Fibroblast of gingiva (primary cell): ENCODE results near the gene DAAM1.

Experiments
- DNase-seq: peaks from one replicate; pipeline ENCODE4 v3.0.0-alpha.2; 2011; ENCODE audit warnings: low read depth

The DAAM1 gene

DNA sequence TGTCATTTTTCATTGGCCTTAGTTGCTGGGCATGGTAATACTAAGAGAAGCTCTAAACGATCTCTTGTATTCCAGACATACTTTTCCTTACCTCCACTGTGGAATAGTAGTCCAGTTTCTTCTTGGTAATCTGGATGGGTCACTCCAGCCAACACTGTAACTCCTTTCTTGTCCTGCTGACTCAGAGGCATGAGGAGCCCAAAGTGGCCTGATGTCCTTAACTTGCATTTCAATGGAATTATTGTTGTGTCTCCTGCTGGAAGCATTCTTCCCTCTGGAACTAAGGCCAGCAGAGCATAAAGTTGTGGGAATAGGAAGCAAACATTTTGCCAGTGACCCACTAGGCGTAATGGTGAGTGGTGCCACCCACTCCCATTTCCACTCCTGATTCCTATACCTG is 33.1 kb downstream of the DAAM1 start:
- DNase-seq = no peak

DNA sequence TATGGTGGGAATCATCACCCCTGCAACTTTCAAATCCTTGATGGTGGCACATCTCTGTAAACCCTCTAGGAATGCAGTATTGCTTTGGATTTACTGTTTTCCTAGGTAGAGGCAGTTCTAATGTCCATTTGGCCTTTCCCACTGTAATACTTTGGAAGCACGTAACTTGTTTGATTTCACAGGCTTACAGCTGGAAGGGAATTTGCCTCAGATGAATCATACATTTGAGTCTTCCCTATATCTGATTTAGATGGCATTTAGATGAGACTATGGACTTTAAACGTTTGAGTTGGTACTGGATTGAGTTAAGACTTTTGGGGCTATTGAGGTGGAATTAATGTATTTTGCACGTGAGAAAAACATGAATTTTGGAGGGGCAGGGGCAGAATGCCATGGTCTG is 35.9 kb downstream of the DAAM1 start:
- DNase-seq = no peak

DNA sequence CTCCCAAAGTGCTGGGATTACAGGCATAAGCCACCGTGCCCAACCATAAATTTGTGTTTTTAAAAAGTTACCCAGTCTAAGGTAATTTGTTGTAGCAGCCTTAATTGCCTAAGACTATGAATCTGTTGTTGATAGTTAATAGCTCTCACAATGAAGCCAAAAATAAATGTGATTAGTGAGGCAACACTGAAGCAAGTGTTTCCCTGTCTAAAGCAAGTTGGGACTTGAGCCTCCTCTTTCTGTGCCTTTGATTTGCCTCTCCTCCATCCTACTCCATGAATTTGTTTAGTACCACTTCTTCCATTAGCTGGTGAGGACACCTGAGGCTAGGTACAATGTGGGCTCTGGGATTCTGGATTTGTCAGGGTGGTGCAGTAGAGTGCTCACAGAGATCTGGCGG is 36.8 kb downstream of the DAAM1 start:
- no peak for DNase-seq

DNA sequence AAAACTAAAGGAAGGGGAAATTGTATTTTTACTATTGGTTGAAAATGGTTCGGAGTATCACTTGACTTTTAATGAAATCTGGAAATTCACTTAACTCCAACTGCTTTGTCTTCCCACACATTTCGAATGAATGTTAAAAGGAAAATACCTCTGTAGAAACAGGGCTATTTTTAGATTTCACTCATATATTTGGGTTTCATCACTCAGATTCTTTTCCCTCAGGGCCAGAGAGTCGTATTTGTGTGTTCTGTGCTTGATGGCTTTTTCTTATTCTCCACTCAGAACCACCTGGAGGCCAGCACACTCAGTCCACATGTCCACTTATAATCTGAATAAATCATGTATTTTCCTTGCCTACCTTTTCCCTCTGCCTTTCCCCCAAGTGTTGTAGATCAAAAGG is 40.0 kb downstream of the DAAM1 start:
- DNase-seq = peak; percentile 3

DNA sequence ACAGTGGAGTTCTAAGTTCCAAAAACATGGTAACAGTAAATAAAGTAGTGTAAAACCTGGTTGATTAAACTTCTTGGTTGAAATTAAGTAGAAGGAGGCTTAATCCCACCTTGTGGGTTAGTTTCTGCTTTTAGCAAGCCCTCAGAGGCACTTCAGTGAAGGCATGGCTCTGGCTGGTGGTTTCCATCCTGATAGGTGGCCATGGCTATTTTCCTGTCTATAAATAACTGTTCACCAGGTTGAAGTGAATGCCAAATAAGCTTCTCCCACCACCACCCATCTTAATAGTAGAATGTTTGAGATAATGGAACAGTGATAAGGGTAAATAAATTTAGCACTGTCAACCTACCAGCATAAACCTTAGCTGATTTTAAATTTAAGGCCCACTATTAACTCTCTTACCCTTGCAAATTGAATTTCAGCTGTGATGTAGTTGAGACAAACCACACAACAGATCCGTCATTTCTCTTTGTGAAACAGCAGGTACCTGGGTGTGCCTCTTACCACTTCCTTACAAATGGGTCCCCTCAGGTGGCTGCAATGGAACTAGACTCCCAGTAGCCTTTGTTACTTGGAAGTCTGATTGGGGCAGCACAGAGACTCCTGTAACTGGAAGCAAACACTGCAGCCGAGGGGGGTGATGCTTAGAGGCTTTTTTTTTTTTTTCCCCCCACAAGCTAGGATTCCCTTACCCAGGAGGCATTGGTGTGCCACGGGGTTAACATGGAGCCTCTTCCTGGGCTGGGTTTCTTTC is 41.4 kb downstream of the DAAM1 start:
- DNase-seq = no peak

DNA sequence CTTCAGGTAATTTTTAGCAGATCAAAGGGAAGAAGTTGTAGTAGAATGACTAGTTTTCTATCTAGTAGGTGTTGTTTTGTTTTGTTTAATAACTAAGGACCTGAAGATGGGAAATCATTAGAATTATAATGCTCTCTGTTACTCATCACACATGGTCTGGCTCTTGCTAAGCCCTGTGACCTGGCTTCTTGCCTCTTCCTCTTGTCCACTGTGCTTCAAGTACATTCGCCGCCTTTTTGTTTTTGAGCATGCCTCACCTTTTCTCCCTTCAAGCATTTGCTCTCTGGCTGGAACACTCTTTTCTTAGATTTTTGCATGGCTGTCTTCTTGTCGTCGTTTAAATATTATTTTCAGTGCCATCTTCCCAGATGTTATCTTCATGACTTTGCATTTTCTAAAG is 47.7 kb downstream of the DAAM1 start:
- DNase-seq = no peak

DNA sequence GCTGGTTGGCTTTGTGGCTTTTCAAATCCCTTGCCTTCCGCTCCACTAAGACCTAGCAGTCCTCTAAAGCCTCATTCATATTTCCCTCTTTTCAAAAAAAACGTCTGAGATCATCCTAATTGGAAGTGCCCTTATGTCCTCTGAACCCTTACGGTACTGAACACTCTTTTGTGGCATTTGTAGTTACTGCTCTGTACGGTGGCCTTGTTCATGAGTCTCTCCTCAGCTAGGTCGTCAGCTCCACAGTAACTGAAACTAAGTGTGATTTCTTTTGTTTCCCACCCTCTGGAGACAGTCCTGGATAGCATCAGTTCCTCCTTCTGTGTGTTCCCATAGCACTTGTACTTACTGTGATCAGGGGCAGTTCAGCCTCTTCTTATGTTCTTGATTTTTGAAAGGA is 49.7 kb downstream of the DAAM1 start:
- no peak for DNase-seq

DNA sequence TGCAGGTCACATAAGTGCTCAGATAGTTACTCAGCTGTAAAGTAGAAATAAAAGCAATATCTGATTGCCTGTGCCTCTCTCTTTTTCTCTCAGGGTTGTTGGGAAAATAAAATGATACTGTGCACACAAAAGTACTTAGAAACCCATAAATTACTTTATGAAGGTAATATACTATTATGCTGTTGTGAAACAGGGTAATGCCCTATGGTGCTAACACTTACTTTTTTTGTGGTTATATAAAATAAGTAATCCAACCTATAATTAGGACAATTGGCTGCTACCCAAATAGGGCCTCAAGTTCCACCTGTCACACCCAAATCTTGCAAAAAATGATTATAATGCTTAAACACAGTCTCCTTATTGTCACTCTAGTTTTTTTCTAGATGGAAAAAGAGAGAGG is 50.6 kb downstream of the DAAM1 start:
- no peak for DNase-seq

DNA sequence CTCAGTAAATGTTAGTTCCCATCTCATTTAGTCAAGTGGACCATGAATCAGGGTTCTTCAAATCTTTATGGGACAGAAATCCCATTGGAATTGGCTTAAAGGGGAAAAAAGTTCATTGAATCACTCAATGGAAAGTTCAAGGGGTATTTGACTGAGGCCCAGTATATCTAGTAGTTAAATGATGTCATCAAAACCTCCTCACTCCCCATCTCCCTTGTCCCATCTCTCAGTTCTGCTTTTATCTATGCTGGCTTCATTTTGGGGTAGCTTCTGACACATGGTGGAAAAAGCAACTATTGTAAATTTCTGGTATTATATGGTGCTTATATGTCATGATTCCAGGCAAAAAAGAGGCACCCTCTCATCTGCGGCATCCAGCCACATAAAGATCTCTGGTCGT is 51.9 kb downstream of the DAAM1 start:
- DNase-seq = no peak

DNA sequence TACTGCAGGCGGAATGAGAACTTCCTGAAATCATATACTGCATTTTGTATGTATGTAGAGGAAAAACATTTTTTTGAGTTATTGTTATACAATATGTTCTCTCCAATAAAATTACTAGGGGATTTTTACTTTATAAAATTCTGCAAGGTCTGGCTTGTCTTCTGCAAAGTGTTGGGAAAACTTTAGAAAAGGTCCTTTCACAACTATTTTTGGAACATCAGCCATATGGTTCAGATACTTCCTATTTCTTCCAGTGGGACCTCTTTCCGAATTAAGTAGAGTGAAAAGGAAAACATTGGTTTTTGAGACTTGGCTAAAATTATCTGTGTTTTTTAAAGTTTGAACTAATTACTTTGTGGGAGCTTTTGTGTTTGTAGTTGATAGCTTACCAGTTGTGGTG is 52.7 kb downstream of the DAAM1 start:
- no peak for DNase-seq

DNA sequence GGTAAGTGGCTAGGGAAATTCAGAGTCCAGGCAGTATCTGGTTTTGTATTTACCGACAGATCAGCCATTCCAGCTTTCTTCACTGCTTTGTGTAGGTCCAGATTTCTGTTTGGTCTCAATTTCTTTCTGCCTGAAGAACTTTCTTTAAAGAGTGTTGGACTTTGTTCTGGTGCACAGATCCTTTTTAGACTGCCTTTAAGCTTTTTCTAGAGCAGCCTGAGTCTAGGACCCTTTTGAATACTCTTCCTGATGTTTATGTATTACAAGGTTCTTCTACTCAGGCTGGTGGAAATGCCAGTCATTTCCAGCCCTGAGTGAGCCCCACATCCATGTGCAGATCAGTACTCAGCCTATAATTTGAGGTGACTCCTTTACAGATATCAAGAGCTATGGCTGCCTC is 54.7 kb downstream of the DAAM1 start:
- DNase-seq = no peak

DNA sequence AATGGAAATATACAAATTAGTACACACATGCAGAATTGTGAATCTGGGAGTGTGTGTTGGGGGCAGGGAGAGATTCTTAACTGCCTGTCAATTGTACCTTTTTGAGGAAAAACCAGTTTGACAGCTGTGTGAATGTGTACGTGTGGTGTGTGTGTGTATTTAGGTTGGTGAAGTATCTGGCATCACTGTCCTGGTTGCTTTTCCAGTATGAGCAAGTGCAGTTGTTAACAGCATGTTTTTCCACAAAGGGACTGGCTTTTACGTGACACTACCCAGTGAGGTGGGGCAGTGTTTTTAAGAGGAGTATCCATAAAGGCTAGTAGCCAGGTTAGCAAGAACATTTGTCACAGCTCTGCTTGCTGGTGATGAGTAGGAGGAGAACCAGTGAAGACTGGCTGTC is 56.1 kb downstream of the DAAM1 start:
- DNase-seq = no peak

DNA sequence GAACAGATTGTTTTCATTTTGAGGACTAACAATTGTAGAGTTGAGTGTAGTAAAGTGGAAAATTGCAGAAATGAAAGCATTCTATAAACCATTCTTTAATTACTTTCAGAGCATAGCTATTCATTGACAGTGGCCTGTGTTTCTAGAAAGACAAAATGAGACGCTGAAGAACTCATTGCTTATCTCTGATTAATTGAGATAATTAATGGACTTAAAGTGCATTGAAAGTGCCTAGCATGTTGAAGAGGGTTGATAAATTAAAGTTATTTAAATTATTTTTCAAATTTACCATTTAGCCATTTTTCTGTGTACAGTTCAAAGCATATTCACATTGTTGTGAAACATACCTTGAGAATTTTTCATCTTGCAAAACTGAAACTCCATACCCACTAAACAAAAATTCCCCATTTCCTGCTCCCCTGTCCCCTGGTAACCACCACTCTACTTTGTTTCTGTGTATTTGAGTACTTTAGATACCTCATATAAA is 57.4 kb downstream of the DAAM1 start:
- DNase-seq = no peak

DNA sequence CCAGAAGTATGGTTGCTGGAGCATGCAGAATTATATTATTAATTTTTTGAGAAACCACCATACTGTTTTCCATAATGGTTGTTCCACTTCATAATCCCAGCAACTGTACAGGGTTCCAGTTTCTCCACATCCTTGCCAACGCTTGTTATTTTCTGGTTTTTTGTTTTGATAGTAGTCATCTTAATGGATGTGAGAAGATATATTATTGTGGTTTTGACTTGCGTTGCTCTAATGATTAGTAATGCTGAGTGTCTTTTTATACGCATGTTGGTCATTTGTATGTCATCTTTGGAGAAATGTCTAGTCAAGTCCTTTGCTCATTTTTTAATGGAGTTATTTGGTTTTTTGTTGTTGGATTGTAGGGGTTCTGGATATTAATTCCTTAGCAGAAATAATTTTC is 58.1 kb downstream of the DAAM1 start:
- DNase-seq = no peak

DNA sequence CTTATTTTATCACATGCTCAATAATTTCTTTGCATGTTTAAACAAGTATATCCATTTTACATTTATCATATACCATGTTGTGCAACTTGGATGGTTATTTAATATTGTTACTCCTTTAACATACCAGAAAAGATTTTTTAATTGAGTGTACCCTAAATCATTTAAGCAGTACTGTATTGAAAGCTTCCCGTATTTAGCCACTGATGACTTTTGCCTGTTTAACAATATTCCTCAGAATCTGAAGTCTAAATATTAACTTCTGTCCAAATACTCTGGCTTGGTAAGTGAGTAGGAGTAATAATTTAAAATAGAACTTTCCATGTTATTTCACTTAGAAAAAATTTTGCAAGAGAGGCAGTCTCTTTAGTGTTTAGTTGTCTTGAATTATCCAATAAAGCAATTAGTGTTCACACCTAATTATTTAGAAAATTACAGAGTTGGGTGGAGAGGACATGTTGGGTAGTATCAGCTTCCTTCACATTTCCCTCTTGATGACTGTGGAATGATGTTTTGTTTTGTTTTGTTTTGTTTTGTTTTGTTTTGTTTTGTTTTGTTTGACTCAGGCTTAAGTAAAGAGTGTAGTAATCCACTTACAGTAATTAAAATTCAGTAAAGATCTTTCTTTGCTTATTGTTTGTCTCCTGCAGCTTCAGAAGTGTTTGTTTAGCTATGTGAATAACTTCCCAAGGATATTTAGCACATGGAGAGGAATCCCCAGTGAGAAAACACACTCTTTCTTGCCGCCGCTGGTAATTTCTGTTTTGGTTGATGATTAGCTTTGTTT is 59.5 kb downstream of the DAAM1 start:
- no peak for DNase-seq

DNA sequence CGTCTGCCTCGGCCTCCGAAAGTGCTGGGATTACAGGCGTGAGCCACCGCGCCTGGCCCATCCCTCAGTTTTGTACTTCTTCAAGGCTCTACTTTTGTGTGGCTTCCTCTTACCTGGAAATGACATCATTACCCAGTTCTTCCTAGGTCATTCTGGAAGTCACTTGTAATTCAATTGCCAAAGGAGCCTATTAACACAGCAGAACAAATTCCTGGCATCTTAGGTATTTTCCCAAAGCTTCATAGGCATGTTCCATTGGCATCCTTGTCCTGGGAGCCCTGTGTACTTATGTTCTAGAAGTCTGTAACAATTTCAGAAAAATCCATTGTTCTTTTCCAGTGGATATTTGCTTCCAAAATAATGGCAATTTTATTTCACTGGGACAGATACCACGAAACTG is 60.6 kb downstream of the DAAM1 start:
- DNase-seq = no peak

DNA sequence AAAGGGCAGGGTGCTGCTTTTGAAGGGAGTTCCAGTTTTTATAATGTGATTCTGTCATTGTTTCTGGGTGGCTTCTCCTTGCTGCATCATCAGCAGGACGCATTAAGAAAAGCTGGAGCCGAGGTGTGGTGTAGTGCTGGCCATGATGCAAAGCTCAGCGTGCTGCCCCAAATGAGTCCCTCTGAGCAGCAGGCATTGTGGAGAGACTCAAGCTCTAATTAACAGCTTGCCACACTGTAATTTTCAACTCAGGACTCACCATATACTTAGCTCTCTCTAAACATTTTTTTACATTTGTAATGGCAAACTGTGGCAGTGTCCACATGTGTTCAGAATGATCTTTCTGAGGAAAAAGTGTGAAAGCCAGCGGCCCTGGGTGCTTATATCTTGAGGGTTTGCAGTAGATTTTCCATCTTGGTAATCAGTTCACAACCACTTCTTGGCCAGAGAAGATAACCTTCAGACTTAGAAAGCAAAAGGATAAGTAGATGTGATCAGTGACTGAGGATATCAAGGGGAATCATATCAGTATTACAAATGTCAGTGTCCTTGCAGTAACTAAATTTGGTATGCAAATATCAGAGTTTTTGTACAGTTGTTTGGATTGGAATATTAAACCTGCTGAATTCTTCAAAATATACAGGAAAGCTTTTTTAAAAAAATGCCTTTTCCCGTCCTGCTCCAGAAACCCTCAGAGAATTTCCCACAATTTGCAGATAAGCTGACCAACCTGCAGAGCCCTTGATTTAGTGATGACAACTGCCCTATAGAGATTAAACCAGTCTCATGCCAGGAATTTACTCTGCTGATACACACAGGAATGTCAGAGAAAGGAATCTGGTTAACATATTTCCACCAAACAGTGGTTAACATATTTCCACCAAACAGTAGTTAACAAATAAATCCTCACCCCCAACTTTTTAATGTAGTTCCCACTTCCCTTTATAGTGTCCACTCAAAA is 63.6 kb downstream of the DAAM1 start:
- no peak for DNase-seq

DNA sequence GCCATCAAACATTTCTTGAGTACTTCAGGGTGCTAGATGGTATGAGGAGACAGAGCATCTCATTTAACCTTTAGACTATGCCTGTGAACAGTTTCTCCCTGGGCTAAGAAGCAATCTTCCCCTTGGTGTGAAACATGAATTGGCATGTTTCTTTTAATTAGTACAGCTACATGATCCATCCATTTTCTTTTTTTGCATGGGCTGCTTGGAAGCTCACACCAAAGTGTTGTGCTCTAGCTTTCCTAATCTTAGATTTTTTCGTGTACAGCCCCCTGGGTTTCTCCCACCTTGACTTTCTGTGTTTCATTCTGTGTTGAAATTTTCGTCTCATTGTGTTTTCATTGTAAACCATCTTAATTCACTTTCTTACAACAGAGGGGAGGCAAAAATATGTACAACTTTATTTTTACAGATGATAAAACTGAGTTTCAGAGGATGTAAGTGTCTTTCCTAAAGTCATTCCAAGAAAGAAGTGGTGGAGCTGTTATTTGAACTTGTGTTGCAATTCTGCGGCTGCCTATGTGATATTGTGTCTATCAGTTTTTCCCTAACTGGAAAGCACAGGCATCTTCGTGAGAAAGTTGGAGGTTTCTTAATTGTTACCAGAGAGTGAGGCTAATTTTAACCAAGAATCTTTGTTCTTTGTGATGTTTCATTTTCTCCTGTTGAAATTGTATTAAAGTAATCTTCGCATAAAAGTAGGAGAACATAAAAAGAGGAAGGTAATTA is 64.5 kb downstream of the DAAM1 start:
- peak; percentile 70 for DNase-seq

DNA sequence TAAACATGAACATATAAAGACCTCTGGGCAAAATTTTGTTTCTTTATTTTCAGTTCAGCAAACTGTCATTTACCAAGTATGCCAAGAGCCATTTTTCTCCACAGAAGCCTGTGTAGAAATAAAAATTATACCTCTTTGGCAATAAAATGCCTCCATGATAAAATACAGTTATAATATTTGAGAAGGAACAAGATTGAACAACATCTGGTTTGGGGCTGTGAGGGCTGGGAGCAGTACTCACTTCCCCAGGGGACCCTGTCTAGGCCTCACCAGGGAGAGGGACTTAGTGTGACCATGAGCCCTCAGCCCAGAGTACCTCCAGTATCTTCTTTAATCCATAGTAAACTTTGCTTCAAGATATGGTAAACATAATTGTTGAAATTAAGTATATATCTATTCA is 65.1 kb downstream of the DAAM1 start:
- no peak for DNase-seq

DNA sequence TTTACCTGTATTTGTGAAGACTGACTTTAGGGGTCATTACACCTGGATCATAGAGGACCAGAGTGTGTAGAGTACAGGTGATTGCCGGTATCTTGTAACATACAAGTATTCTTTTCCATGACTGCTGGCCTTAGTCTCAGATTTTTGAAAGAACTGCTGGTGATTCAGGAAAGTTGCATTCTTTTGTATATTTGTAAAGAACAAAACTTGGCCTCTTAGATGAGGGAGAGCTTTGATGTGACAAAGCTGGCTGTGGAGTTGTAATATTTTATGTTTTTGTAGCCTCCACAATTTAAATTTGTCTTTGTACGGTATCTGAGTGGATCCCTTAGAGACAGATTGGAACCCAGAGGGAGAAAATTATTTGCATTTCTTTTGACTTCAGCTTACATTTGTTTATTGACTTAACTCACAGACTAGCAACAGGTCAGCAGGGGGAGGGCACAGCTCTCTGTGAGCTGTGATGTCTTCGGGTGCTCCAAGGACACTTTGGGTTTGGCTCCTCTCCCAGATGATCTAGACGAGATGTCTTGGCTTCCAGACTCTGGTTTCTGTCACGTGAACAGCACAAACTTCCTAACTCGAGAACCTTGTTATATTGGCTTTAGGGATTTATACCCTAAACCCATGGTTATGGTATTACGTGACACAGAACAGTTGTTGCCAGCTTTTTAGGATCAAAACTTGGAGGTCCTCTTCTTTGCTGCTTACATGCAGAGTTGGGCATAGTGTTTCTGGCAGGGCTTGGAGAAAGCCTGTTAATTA is 65.9 kb downstream of the DAAM1 start:
- peak; percentile 98 for DNase-seq
